Suprapubic skin (tissue), 4 donors: ENCODE data around the gene DYNLT2.

Experiments used
- CTCF ChIP-seq, 2 donors: fragments of 200-600 bp in 1 of 2; fragments of 450-650 bp in 1 of 2; sonication (generic) in 1 of 2; IDR thresholded peaks; one replicate each; pipeline ENCODE4 v1.5.1; 2016 to 2019; ENCODE audit warnings: antibody characterized with exemption in 2 of 2, mild to moderate bottlenecking in 1 of 2, moderate library complexity in 1 of 2
- EP300 ChIP-seq: sonication (generic); formaldehyde crosslinking; IDR thresholded peaks from one replicate; pipeline ENCODE4 v1.6.1; 2017; ENCODE audit warnings: antibody characterized with exemption
- POLR2A ChIP-seq, 2 donors: fragments of 450-650 bp; IDR thresholded peaks; one replicate each; pipeline ENCODE4 v1.6.1; 2017; ENCODE audit warnings: antibody characterized with exemption in 2 of 2, mild to moderate bottlenecking in 2 of 2, moderate library complexity in 2 of 2
- POLR2AphosphoS5 ChIP-seq, 3 donors: sonication (generic); formaldehyde crosslinking; IDR thresholded peaks; one replicate each; pipeline ENCODE4 v1.6.1; 2017; ENCODE audit warnings: antibody characterized with exemption in 3 of 3

GRCh38 chr6:169714595-169714994 lies 36.8 kb downstream of the DYNLT2 start:
- TF ChIP-seq CTCF (IDR thresholded peaks at IDR 0.05) (no peak), POLR2A (IDR thresholded peaks at IDR 0.05) (no peak), EP300 (no peak), POLR2AphosphoS5 (IDR thresholded peaks at IDR 0.05) (no peak)
